Lower leg skin (tissue), 3 donors: ENCODE measurements around the gene TAGAP.

Source experiments
- POLR2A ChIP-seq, 2 donors: fragments of 450-650 bp; IDR thresholded peaks; one replicate each; pipeline ENCODE4 v1.6.1; 2016 to 2017; ENCODE audit warnings: antibody characterized with exemption in 2 of 2, mild to moderate bottlenecking in 1 of 2, moderate library complexity in 1 of 2
- TF ChIP-seq, protein P1 (sequence below), 3 donors: fragments of 450-650 bp; IDR thresholded peaks; one replicate each; pipeline ENCODE4 v1.5.1; 2016; ENCODE audit warnings: antibody characterized with exemption in 3 of 3, mild to moderate bottlenecking in 3 of 3, moderate library complexity in 2 of 3

DNA sequence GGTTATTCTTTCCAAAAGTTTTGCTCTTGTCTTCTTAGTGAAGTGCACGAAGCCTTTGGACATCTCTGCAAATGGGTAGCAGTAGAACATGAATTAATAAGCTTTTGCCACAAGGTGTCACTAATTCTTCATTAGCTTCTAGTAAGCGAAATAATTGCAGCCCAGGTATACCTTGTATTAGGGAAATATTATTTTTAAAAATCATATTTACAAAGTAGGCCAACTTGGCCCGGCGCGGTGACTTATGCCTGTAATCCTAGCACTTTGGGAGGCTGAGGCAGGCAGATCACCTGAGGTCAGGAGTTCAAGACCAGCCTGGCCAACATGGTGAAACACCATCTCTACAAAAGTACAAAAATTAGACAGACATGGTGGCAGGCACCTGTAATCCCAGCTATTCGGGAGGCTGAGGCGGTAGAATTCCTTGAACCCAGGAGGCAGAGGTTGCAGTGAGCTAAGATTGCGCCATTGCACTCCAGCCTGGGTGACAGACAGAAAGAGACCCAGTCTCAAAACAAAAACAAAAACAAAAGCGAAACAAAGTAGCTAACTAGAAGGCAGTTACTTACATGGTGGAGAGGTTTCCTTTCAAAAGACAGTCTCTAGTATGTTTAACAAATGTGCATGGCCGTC is 36.0 kb downstream of the TAGAP start:
- TF ChIP-seq POLR2A (IDR thresholded peaks at IDR 0.05): no peak
- TF ChIP-seq, protein P1, sequence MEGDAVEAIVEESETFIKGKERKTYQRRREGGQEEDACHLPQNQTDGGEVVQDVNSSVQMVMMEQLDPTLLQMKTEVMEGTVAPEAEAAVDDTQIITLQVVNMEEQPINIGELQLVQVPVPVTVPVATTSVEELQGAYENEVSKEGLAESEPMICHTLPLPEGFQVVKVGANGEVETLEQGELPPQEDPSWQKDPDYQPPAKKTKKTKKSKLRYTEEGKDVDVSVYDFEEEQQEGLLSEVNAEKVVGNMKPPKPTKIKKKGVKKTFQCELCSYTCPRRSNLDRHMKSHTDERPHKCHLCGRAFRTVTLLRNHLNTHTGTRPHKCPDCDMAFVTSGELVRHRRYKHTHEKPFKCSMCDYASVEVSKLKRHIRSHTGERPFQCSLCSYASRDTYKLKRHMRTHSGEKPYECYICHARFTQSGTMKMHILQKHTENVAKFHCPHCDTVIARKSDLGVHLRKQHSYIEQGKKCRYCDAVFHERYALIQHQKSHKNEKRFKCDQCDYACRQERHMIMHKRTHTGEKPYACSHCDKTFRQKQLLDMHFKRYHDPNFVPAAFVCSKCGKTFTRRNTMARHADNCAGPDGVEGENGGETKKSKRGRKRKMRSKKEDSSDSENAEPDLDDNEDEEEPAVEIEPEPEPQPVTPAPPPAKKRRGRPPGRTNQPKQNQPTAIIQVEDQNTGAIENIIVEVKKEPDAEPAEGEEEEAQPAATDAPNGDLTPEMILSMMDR (IDR thresholded peaks at IDR 0.05): no peak
